Measurements from ENCODE around the gene OOEP.

The OOEP gene

DNA sequence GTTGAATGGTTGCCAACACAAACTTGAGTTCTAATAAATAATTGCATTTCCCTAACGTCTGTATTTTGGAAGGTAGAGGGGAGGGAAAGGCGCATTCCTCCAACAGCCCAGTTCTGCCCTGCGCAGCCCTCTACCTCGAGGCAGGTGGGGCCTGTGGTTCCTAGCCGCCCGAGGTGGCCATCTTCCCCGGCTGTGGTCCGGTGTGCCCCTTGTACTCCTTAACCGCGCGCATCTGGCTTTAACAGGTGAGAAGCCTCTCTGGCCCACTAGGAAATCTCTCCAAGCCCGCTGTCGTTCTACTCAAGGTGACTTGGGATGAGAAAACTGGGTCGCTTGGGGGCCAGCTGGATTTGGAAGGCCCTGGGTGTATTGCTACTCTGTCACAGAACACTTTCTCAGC, 5.6 kb downstream of the OOEP start:
- no peak for DNase-seq

DNA sequence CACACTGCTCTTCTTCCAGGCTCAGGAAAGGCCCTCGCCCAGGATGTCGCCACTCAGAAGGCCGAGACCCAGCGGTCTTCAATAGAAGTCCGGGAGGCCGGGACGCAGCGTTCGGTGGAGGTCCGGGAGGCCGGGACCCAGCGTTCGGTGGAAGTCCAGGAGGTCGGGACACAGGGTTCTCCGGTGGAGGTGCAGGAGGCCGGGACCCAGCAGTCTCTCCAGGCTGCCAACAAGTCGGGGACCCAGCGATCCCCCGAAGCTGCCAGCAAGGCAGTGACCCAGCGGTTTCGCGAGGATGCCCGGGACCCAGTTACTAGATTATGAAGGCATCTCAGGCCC, 6.2 kb downstream of the OOEP start:
- DNase-seq = no peak

DNA sequence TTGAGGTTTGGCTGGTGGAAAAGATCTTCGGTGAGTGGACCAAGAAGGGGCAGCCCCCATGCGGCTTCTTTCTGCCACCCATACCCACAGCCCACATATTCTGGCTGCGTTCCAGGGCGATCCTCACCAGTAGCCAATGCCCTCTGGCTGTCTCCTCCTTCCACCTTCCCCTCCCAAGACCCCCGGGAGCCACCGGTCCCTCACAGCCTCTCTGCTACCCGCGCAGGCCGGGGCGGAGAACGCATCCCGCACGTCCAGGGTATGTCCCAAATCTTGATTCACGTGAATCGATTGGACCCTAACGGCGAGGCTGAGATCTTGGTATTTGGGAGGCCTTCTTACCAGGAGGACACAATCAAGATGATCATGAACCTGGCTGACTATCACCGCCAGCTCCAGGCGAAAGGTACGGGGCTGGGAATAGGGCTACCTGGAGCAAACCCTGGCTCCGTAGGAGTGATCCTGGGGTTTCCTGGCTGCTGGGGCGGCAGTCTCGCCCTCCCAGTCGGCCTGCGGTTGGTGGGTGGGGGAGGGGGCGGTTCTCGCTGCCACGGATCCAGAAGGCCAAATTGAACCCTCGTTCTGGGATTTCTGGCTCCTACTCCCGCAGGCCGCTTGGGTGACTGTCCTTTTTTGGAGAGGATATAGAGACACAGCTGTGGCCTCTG, 6.7 kb downstream of the OOEP start:
- no peak for DNase-seq

DNA sequence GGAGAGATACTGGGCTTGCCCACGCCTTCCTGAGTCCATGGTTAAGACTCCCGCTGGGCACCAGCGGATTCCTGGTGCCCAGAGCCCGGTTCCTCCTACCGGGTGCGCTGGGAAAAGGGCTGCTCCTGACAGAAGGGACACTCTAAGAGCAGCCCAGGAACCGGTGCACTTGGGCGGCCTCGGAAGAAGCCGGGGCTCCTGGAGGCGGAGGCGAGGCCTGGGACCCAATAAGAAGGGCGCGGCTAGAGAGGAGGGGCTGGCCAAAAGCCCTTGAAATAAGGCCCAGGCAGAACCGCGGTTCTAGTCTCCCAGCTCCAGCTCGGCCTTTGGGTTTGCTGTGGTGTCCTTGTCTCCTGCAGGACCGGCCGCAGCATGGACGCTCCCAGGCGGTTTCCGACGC, 7.3 kb downstream of the OOEP start, which contains the start of gene KHDC3L:
Gene KHDC3L, plus strand, starts transcription at position 301 of the 400 bp plus-strand sequence. Its CDS starts 72 bp downstream, at position 373.
- DNase-seq = no peak

- DNase-seq = no peak
Observed at GRCh38 chr6:73353636-73354593, 15.8 kb downstream of the OOEP start, which contains the start of gene DPPA5. DPPA5 (minus strand) TSS chr6:73354276; CDS start chr6:73354225, 51 bp downstream.

DNA sequence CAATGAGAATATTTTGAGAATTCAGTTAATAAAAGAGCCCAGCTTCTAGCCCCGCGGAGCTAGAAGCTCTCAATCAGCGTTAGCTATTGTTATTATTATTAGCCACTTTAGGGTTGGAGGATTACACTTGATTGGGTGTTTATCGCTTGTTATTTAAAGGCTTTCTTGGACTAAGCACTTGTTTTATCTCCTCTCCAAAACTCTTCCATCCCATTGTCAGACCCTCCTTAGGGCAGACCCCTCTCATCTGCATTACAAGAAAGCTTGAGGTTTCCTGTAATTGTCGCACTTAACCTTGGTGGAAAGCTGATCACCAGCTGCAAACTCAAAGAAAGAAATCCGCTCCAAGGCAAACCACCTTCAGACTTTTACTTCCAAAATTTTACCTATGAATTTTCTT, 20.4 kb downstream of the OOEP start:
- no peak for DNase-seq

GRCh38 chr6:73348550-73349204, 21.0 kb downstream of the OOEP start:
- DNase-seq = no peak

GRCh38 chr6:73343164-73343563, 26.5 kb downstream of the OOEP start:
- DNase-seq = no peak

DNA sequence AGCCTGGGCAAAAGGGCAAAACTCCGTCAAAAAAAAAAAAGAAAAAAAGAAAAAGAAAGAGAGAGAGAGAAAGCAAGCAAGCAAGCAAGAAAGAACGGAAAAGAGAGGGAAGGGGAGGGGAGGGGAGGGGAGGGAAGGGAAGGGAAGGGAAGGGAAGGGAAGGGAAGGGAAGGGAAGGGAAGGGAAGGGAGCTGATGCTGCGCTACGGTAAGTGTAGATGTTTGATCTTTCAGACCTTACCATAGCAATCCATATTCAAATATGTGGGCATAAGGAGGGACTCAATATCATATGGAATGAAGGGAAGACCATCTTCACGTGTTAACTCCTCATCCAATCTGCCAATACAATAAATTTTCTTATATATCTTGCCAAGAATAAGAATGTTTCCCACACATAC, 27.5 kb downstream of the OOEP start:
- DNase-seq = no peak

- no peak for DNase-seq
Observed at GRCh38 chr6:73341335-73341734, 28.4 kb downstream of the OOEP start.

DNA sequence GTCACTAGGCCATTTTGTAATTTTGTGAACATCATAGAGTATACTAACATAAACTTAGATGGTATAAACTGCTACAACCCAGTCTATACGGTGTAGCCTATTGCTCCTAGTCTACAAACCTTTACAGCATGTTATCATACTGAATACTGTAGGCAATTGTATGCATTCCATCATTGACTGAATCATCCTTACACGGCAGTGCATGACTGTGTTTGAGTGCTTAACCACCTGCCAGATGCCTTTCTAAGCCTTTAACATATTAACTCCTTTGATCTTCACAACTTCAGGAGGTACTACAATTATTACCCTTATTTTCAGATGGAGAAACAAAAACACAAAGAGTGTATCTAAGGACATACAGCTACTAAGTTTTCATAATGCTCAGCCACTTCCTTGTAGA, 29.6 kb downstream of the OOEP start:
- DNase-seq = no peak

DNA sequence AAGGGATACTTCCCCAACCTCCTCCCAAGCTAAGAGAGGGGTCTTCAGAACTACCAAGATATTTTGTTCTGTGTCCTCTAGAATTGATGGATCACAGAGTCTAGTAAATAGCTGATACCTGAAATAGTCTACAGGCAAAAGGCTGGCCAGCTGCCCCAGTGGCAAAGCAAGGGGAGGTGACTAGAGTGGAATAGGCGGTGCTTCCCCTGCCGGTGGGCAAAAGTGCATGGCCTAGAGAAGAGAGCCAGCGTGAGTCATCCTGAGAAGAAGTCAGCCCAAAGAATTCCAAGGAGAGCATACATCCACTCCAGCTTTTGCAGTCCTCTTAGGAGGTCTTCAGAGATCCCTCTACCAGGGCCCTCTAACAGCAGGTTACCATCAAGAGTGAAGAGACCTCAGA, 30.4 kb downstream of the OOEP start:
- no peak for DNase-seq

DNA sequence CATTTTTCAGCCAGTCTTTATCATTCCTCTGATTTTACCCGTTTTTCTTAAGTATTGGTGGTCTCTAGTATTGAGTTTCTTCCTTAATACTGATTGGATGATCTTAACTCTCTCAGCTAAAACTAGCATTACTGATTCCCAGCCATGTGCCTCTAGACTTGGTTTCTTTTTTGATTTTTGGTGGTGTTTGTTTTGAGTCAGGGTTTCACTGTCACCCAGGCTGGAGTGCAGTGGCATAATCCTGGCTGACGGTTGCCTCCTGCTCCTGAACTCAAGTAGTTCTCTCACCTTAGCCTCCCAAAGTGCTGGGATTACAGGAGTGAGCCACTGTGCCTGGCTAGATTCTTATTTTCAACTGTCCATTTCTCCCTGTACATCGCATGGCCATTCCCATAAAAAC, 40.5 kb downstream of the OOEP start:
- DNase-seq = no peak

GRCh38 chr6:73328790-73329189, 40.9 kb downstream of the OOEP start:
- no peak for DNase-seq

DNA sequence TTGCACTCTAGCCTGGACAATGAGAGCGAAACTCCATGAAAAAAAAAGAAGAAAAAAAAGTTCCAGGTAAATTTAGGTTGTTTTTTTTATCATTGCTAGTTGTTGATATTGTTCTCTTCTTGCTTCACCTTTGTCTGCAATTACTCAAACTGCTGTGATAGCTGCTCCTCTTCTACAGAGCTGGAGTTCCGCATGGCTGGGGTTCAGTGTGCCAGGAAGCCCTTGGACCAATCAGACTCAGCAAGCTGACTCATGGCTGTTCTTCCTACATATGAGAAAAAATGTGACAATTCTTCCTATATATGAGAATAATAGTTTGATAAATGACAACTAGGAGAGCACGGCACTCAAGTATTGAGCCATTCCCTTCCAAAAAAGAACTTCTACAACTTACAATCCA, 44.0 kb downstream of the OOEP start:
- no peak for DNase-seq

DNA sequence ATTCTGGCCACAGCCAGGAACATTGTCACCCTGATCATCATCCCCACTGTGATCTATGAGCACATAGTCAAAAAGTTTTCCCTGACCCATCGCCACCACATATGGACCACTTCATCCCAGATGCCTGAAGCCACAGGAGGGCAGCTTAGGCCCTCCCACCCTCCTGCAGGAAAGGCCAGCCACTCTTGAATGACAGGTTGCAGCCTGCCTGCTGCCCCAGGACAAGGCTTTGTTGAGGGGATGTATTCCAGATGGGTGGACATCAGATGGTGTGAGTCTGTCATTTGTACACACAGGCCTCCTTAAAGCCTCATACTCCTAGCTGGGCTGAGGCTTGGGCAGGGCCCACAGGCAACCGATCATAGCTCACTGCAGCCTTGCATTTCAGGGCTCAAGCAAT, 46.4 kb downstream of the OOEP start:
- no peak for DNase-seq
